SK-N-SH treated with all-trans-retinoic acid at 6 μM for 48 hours (cell line): ENCODE results near the gene DLX1.

Experiments used
- ATAC-seq: fragments of 200-7000 bp; cut with Tn5 transposase; 3 replicates; pipeline ENCODE4 v1.9.1; 2020; ENCODE audit warnings: mild to moderate bottlenecking, moderate library complexity
- BACH2 ChIP-seq: fragments of 250-450 bp; sonication (Bioruptor Pico); IDR thresholded peaks from 2 replicates; pipeline ENCODE4 v1.9.0; 2021; ENCODE audit warnings: mild to moderate bottlenecking, borderline replicate concordance
- CREB5 ChIP-seq: fragments of 250-450 bp; sonication (Bioruptor Pico); IDR thresholded peaks from 2 replicates; pipeline ENCODE4 v1.5.1; 2020; ENCODE audit warnings: low read depth, mild to moderate bottlenecking, moderate library complexity
- CSRNP3 ChIP-seq: fragments of 250-450 bp; sonication (Bioruptor Pico); IDR thresholded peaks from 2 replicates; pipeline ENCODE4 v1.5.1; 2021; ENCODE audit warnings: mild to moderate bottlenecking, moderate library complexity
- GLIS3 ChIP-seq: fragments of 250-450 bp; sonication (Bioruptor Pico); IDR thresholded peaks from 2 replicates; pipeline ENCODE4 v1.5.0; 2020; ENCODE audit warnings: mild to moderate bottlenecking, moderate library complexity
- ISL1 ChIP-seq: fragments of 250-450 bp; sonication (Bioruptor Pico); IDR thresholded peaks from 2 replicates; pipeline ENCODE4 v2.1.2; 2022; ENCODE audit warnings: mild to moderate bottlenecking, moderate library complexity
- OSR1 ChIP-seq: fragments of 250-450 bp; sonication (Bioruptor Pico); IDR thresholded peaks from 2 replicates; pipeline ENCODE4 v1.8.0; 2022; ENCODE audit warnings: moderate library complexity, mild to moderate bottlenecking, inconsistent platforms
- POU6F1 ChIP-seq: fragments of 250-450 bp; sonication (Bioruptor Pico); IDR thresholded peaks from 2 replicates; pipeline ENCODE4 v1.8.0; 2021; ENCODE audit warnings: low read depth, mild to moderate bottlenecking, moderate library complexity, borderline replicate concordance
- PPARA ChIP-seq: fragments of 250-450 bp; sonication (Bioruptor Pico); IDR thresholded peaks from 2 replicates; pipeline ENCODE4 v1.5.0; 2020; ENCODE audit warnings: mild to moderate bottlenecking, borderline replicate concordance
- RARB ChIP-seq: fragments of 250-450 bp; sonication (Bioruptor Pico); IDR thresholded peaks from 2 replicates; pipeline ENCODE4 v1.8.0; 2021; ENCODE audit warnings: mild to moderate bottlenecking, moderate library complexity
- SNAI2 ChIP-seq: fragments of 250-450 bp; sonication (Bioruptor Pico); IDR thresholded peaks from 2 replicates; pipeline ENCODE4 v1.5.0; 2020; ENCODE audit warnings: mild to moderate bottlenecking, moderate library complexity
- TCF4 ChIP-seq: fragments of 250-450 bp; sonication (Bioruptor Pico); IDR thresholded peaks from 2 replicates; pipeline ENCODE4 v1.8.0; 2021; ENCODE audit warnings: mild to moderate bottlenecking, moderate library complexity, borderline replicate concordance
- TOX ChIP-seq: fragments of 250-450 bp; sonication (Bioruptor Pico); IDR thresholded peaks from 2 replicates; pipeline ENCODE4 v1.8.0; 2021; ENCODE audit warnings: mild to moderate bottlenecking, moderate library complexity, borderline replicate concordance
- TSHZ2 ChIP-seq: fragments of 250-450 bp; sonication (Bioruptor Pico); IDR thresholded peaks from 2 replicates; pipeline ENCODE4 v1.5.0; 2020; ENCODE audit warnings: mild to moderate bottlenecking, moderate library complexity
- ZFP3 ChIP-seq: fragments of 250-450 bp; sonication (Bioruptor Pico); IDR thresholded peaks from 2 replicates; pipeline ENCODE4 v1.5.0; 2020; ENCODE audit warnings: mild to moderate bottlenecking, moderate library complexity
- ZFP30 ChIP-seq: fragments of 450-650 bp; formaldehyde crosslinking; IDR thresholded peaks from 2 replicates; pipeline ENCODE4 v1.5.0; 2022; ENCODE audit warnings: mild to moderate bottlenecking, moderate library complexity
- ZNF70 ChIP-seq: fragments of 450-650 bp; formaldehyde crosslinking; IDR thresholded peaks from 2 replicates; pipeline ENCODE4 v1.5.0; 2020; ENCODE audit warnings: mild to moderate bottlenecking, moderate library complexity
- ZNF8 ChIP-seq: fragments of 450-650 bp; formaldehyde crosslinking; IDR thresholded peaks from 2 replicates; pipeline ENCODE4 v1.5.0; 2020; ENCODE audit warnings: mild to moderate bottlenecking, moderate library complexity

DLX1 gene

GRCh38 chr2:172082105-172082943 lies 3.0 kb upstream of the DLX1 start (continued):
- TF ChIP-seq TSHZ2 (CRISPR knock-in tag) = no peak
- TF ChIP-seq, all 23 proteins: peak for 0

- TF ChIP-seq ZNF70 (CRISPR knock-in tag) = no peak
- TF ChIP-seq TOX (CRISPR knock-in tag) = no peak
- TF ChIP-seq RARB (CRISPR knock-in tag) = no peak
- no peak for TF ChIP-seq PPARA (CRISPR knock-in tag)
- no peak for TF ChIP-seq BACH2 (CRISPR knock-in tag)
- TF ChIP-seq POU6F1 (CRISPR knock-in tag) = no peak
- TF ChIP-seq TCF4 (CRISPR knock-in tag) = no peak
- TF ChIP-seq CREB5 (CRISPR knock-in tag) = no peak
- no peak for TF ChIP-seq ZFP3 (CRISPR knock-in tag)
- no peak for TF ChIP-seq ZFP30
- no peak for TF ChIP-seq ZNF8 (CRISPR knock-in tag)
- no peak for TF ChIP-seq CSRNP3 (CRISPR knock-in tag)
- no peak for TF ChIP-seq ISL1 (CRISPR knock-in tag)
- no peak for TF ChIP-seq SNAI2 (CRISPR knock-in tag)
- no peak for ATAC-seq
Measured at GRCh38 chr2:172082944-172083627, 2.2 kb upstream of the DLX1 start.

- no peak for ATAC-seq
- TF ChIP-seq RARB (CRISPR knock-in tag) = no peak
- TF ChIP-seq CSRNP3 (CRISPR knock-in tag) = no peak
- TF ChIP-seq POU6F1 (CRISPR knock-in tag) = no peak
- no peak for TF ChIP-seq GLIS3 (CRISPR knock-in tag)
- TF ChIP-seq ISL1 (CRISPR knock-in tag) = no peak
- no peak for TF ChIP-seq CREB5 (CRISPR knock-in tag)
- TF ChIP-seq TOX (CRISPR knock-in tag) = no peak
- no peak for TF ChIP-seq TSHZ2 (CRISPR knock-in tag)
- no peak for TF ChIP-seq OSR1
- TF ChIP-seq TCF4 (CRISPR knock-in tag) = no peak
- TF ChIP-seq BACH2 (CRISPR knock-in tag) = no peak
Measured at GRCh38 chr2:172083628-172084394, 1.5 kb upstream of the DLX1 start.
